A673 (cell line): ENCODE results near the gene ROR2.
"Not testable (repeated sequence)": the region's sequence is repeated elsewhere in the genome, so short reads cannot be mapped to it uniquely, and the experiment has no call there.

ENCODE experiments used
- CTCF ChIP-seq: fragments of 300-800, 200-600 bp; sonication (generic); conservative IDR thresholded peaks from 2 replicates; pipeline ENCODE4 v1.5.1; 2017; ENCODE audit warnings: low read depth, mild to moderate bottlenecking, antibody characterized with exemption, low read length, moderate library complexity, mixed read lengths
- EZH2 ChIP-seq: fragments of 200-600 bp; sonication (generic); IDR thresholded peaks from 2 replicates; pipeline ENCODE4 v1.6.1; 2017; ENCODE audit warnings: borderline replicate concordance, low read depth, mild to moderate bottlenecking, mixed read lengths, antibody characterized with exemption, low read length; ENCODE audit not compliant: poor library complexity, severe bottlenecking

- not testable (repeated sequence) for TF ChIP-seq CTCF, EZH2
Measured at GRCh38 chr9:91796516-91796915, 153.5 kb downstream of the ROR2 start.
